Measurements from ENCODE around the gene ATRX. TPM values are rescaled to one million over a fixed set of nuclear protein-coding genes. Genes with fewer than 3 reads are reported as not detected.
"Not testable (repeated sequence)": the region's sequence is repeated elsewhere in the genome, so short reads cannot be mapped to it uniquely, and the experiment has no call there.

Gene ATRX
- total RNA-seq, 1 experiment from 2014 or later: 92.5 TPM

GRCh38 chrX:77548751-77549150, 237.3 kb downstream of the ATRX start:
- H3K4me3 ChIP-seq (ENCODE audit: low read length): no peak overlapping the region
- H3K27me3 ChIP-seq (ENCODE audit: low read length): no peaks in the 10 kb centered on the region
- no peaks in the 10 kb centered on the region for H3K4me1 ChIP-seq (ENCODE audit: low read length)
- H3K9me3 ChIP-seq (ENCODE audit: low read length): peaks cover 4% of the 10 kb centered on the region
- H3K27ac ChIP-seq (ENCODE audit: low read length): no peak overlapping the region
- no peak overlapping the region for H2AFZ ChIP-seq (ENCODE audit: low read length)
- H3K9me2 ChIP-seq (replicated peaks; ENCODE audit: insufficient read depth, low read length): no peaks in the 10 kb centered on the region
- no peak overlapping the region for H3K9ac ChIP-seq (ENCODE audit: low read length)
- no peak for DNase-seq
- no peaks in the 10 kb centered on the region for H4K20me1 ChIP-seq (ENCODE audit: insufficient read depth, low read depth, low read length)
- H3K36me3 ChIP-seq (ENCODE audit: insufficient read depth, low read length): no peaks in the 10 kb centered on the region
- H3K79me2 ChIP-seq (ENCODE audit: low read length): peaks cover 11% of the 10 kb centered on the region; the same call in 1 of the 2 replicates
- H3K4me2 ChIP-seq (ENCODE audit: low read depth, low read length, poor library complexity, severe bottlenecking): no peak overlapping the region

- H3K27ac ChIP-seq (ENCODE audit: low read length); H3K9me3 ChIP-seq (ENCODE audit: low read length); H3K4me2 ChIP-seq (ENCODE audit: low read depth, low read length, poor library complexity, severe bottlenecking); H3K9me2 ChIP-seq (replicated peaks; ENCODE audit: insufficient read depth, low read length); H3K79me2 ChIP-seq (ENCODE audit: low read length); H3K9ac ChIP-seq (ENCODE audit: low read length); H3K4me1 ChIP-seq (ENCODE audit: low read length); DNase-seq; H2AFZ ChIP-seq (ENCODE audit: low read length); H3K4me3 ChIP-seq (ENCODE audit: low read length); H4K20me1 ChIP-seq (ENCODE audit: insufficient read depth, low read depth, low read length); H3K36me3 ChIP-seq (ENCODE audit: insufficient read depth, low read length); H3K27me3 ChIP-seq (ENCODE audit: low read length): not testable (repeated sequence)
Measured at GRCh38 chrX:77539778-77540177, 246.2 kb downstream of the ATRX start.

- not testable (repeated sequence) for DNase-seq
Measured at GRCh38 chrX:77531261-77531660, 254.8 kb downstream of the ATRX start.

GRCh38 chrX:77528034-77528433, 258.0 kb downstream of the ATRX start:
- H4K20me1 ChIP-seq (ENCODE audit: insufficient read depth, low read depth, low read length): no peaks in the 10 kb centered on the region
- 0 out of 2 replicates have a peak, but pooled peaks cover 7% of the 10 kb centered on the region for H3K79me2 ChIP-seq (ENCODE audit: low read length)
- H3K4me2 ChIP-seq (ENCODE audit: low read depth, low read length, poor library complexity, severe bottlenecking): no peak overlapping the region
- no peak for DNase-seq
- H3K9ac ChIP-seq (ENCODE audit: low read length): no peak overlapping the region
- H3K27ac ChIP-seq (ENCODE audit: low read length): no peak overlapping the region
- H3K36me3 ChIP-seq (ENCODE audit: insufficient read depth, low read length): peaks cover 2% of the 10 kb centered on the region; the same call in 1 of the 2 replicates
- H2AFZ ChIP-seq (ENCODE audit: low read length): no peak overlapping the region
- H3K4me3 ChIP-seq (ENCODE audit: low read length): no peak overlapping the region
- H3K4me1 ChIP-seq (ENCODE audit: low read length): no peaks in the 10 kb centered on the region
- no peaks in the 10 kb centered on the region for H3K27me3 ChIP-seq (ENCODE audit: low read length)
- H3K9me3 ChIP-seq (ENCODE audit: low read length): no peaks in the 10 kb centered on the region; the same call in 1 of the 2 replicates
- H3K9me2 ChIP-seq (replicated peaks; ENCODE audit: insufficient read depth, low read length): no peaks in the 10 kb centered on the region

More at GRCh38 chrX:77531261-77531660, 254.8 kb downstream of the ATRX start:
- H3K27me3 ChIP-seq (ENCODE audit: low read length); H2AFZ ChIP-seq (ENCODE audit: low read length); H3K36me3 ChIP-seq (ENCODE audit: insufficient read depth, low read length); H3K4me2 ChIP-seq (ENCODE audit: low read depth, low read length, poor library complexity, severe bottlenecking); H3K9me2 ChIP-seq (replicated peaks; ENCODE audit: insufficient read depth, low read length); H3K4me3 ChIP-seq (ENCODE audit: low read length); H3K79me2 ChIP-seq (ENCODE audit: low read length); H4K20me1 ChIP-seq (ENCODE audit: insufficient read depth, low read depth, low read length); H3K9ac ChIP-seq (ENCODE audit: low read length); H3K27ac ChIP-seq (ENCODE audit: low read length); H3K4me1 ChIP-seq (ENCODE audit: low read length); H3K9me3 ChIP-seq (ENCODE audit: low read length): not testable (repeated sequence)

- H3K27ac ChIP-seq (ENCODE audit: low read length): no peak overlapping the region
- no peak overlapping the region for H2AFZ ChIP-seq (ENCODE audit: low read length)
- H3K4me3 ChIP-seq (ENCODE audit: low read length): no peak overlapping the region
- DNase-seq: no peak
- no peaks in the 10 kb centered on the region for H3K4me1 ChIP-seq (ENCODE audit: low read length)
- no peaks in the 10 kb centered on the region for H3K9me2 ChIP-seq (replicated peaks; ENCODE audit: insufficient read depth, low read length)
- no peaks in the 10 kb centered on the region for H3K27me3 ChIP-seq (ENCODE audit: low read length)
- H3K36me3 ChIP-seq (ENCODE audit: insufficient read depth, low read length): peaks cover 2% of the 10 kb centered on the region; the same call in 1 of the 2 replicates
- H3K79me2 ChIP-seq (ENCODE audit: low read length): 0 out of 2 replicates have a peak, but pooled peaks cover 7% of the 10 kb centered on the region
- H3K4me2 ChIP-seq (ENCODE audit: low read depth, low read length, poor library complexity, severe bottlenecking): no peak overlapping the region
- no peak overlapping the region for H3K9ac ChIP-seq (ENCODE audit: low read length)
- H3K9me3 ChIP-seq (ENCODE audit: low read length): no peaks in the 10 kb centered on the region; the same call in 1 of the 2 replicates
- no peaks in the 10 kb centered on the region for H4K20me1 ChIP-seq (ENCODE audit: insufficient read depth, low read depth, low read length)
Measured at GRCh38 chrX:77527233-77528001, 258.6 kb downstream of the ATRX start.

GRCh38 chrX:77519765-77520164, 266.3 kb downstream of the ATRX start:
- Histone ChIP-seq H3K9me3 (ENCODE audit: low read length) (peaks cover 4% of the 10 kb centered on the region; the same call in 1 of the 2 replicates), H3K9me2 (replicated peaks; ENCODE audit: insufficient read depth, low read length) (no peaks in the 10 kb centered on the region), H3K9ac (ENCODE audit: low read length) (no peak overlapping the region), H3K4me1 (ENCODE audit: low read length) (no peaks in the 10 kb centered on the region), H3K4me3 (ENCODE audit: low read length) (no peak overlapping the region), H3K79me2 (ENCODE audit: low read length) (peaks cover 7% of the 10 kb centered on the region), H3K27ac (ENCODE audit: low read length) (no peak overlapping the region), H2AFZ (ENCODE audit: low read length) (no peak overlapping the region), H3K36me3 (ENCODE audit: insufficient read depth, low read length) (peaks cover 7% of the 10 kb centered on the region; the same call in 1 of the 2 replicates), H4K20me1 (ENCODE audit: insufficient read depth, low read depth, low read length) (no peaks in the 10 kb centered on the region), H3K27me3 (ENCODE audit: low read length) (no peaks in the 10 kb centered on the region), H3K4me2 (ENCODE audit: low read depth, low read length, poor library complexity, severe bottlenecking) (no peak overlapping the region)
- no peak for DNase-seq

GRCh38 chrX:77514177-77514576, 271.8 kb downstream of the ATRX start:
- no peak overlapping the region for H3K9ac ChIP-seq (ENCODE audit: low read length)
- no peaks in the 10 kb centered on the region; the same call in 1 of the 2 replicates for H3K36me3 ChIP-seq (ENCODE audit: insufficient read depth, low read length)

GRCh38 chrX:77510007-77510406, 276.0 kb downstream of the ATRX start:
- Histone ChIP-seq H3K9me3 (ENCODE audit: low read length) (no peaks in the 10 kb centered on the region), H3K9ac (ENCODE audit: low read length) (no peak overlapping the region), H3K4me3 (ENCODE audit: low read length) (no peak overlapping the region), H3K79me2 (ENCODE audit: low read length) (no peaks in the 10 kb centered on the region), H3K27ac (ENCODE audit: low read length) (no peak overlapping the region), H3K27me3 (ENCODE audit: low read length) (no peaks in the 10 kb centered on the region), H3K4me1 (ENCODE audit: low read length) (no peaks in the 10 kb centered on the region), H3K36me3 (ENCODE audit: insufficient read depth, low read length) (peaks cover 6% of the 10 kb centered on the region; the same call in 1 of the 2 replicates), H3K9me2 (replicated peaks; ENCODE audit: insufficient read depth, low read length) (no peaks in the 10 kb centered on the region), H4K20me1 (ENCODE audit: insufficient read depth, low read depth, low read length) (no peaks in the 10 kb centered on the region), H2AFZ (ENCODE audit: low read length) (no peak overlapping the region), H3K4me2 (ENCODE audit: low read depth, low read length, poor library complexity, severe bottlenecking) (no peak overlapping the region)
- DNase-seq: no peak

More at GRCh38 chrX:77514177-77514576, 271.8 kb downstream of the ATRX start:
- Histone ChIP-seq H3K4me2 (ENCODE audit: low read depth, low read length, poor library complexity, severe bottlenecking) (no peak overlapping the region), H3K9me3 (ENCODE audit: low read length) (no peaks in the 10 kb centered on the region), H3K9me2 (replicated peaks; ENCODE audit: insufficient read depth, low read length) (no peaks in the 10 kb centered on the region), H3K27me3 (ENCODE audit: low read length) (no peaks in the 10 kb centered on the region), H3K79me2 (ENCODE audit: low read length) (peaks cover 7% of the 10 kb centered on the region), H2AFZ (ENCODE audit: low read length) (no peak overlapping the region), H3K27ac (ENCODE audit: low read length) (no peak overlapping the region), H3K4me1 (ENCODE audit: low read length) (no peaks in the 10 kb centered on the region), H4K20me1 (ENCODE audit: insufficient read depth, low read depth, low read length) (no peaks in the 10 kb centered on the region), H3K4me3 (ENCODE audit: low read length) (no peak overlapping the region)
- DNase-seq: no peak
